ENCODE results near the gene MIEF1.
A peak's percentile ranks its signal among the peaks of the same experiment; 100 is the strongest.

DNA sequence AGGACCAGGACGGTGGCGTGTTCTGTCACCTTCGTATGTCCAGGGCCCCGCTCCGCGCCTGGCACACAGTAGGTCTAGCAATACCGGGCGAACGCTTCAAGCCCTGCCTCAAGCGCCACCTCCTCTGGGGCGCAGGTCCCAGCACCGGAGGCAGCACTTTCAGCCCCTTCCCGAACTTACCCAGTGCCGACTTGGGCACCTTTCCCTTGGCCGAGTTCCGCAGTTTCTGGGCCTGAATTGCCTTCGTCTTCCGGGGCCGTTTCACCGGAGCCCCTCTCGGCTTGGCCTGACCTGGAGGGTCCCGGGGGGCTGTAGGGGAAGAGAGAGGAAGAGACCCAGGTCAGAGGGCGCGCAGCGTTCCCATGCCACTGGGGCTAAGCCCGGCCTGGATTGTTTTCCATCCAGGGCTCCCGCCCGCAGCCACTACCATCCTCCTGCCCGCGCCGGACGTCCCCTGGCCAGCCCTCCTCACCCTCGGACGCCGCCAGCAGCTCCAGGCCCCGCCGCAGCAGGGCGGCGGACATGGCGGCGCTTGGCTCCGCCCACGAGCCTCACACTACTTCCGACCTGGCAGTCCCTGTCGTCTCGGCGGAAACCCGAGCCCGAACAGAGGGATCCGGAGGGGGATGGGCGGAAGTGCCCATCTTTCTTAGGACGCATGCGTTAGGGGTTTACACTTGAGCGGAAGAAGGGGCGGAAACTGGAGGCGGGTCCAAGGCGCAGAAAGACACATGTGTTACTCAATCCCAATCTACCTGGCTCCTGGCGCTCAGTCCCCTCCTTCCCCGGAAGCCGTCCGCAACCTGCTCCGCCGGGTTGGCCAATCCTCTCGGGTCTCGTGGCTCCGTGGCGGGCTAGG, 30.4 kb downstream of the MIEF1 start, which contains the start of gene RPS19BP1:
- TF ChIP-seq, protein P1, sequence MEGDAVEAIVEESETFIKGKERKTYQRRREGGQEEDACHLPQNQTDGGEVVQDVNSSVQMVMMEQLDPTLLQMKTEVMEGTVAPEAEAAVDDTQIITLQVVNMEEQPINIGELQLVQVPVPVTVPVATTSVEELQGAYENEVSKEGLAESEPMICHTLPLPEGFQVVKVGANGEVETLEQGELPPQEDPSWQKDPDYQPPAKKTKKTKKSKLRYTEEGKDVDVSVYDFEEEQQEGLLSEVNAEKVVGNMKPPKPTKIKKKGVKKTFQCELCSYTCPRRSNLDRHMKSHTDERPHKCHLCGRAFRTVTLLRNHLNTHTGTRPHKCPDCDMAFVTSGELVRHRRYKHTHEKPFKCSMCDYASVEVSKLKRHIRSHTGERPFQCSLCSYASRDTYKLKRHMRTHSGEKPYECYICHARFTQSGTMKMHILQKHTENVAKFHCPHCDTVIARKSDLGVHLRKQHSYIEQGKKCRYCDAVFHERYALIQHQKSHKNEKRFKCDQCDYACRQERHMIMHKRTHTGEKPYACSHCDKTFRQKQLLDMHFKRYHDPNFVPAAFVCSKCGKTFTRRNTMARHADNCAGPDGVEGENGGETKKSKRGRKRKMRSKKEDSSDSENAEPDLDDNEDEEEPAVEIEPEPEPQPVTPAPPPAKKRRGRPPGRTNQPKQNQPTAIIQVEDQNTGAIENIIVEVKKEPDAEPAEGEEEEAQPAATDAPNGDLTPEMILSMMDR (IDR thresholded peaks at IDR 0.05), result no peak
- peak; percentile 70 for TF ChIP-seq POLR2A (IDR thresholded peaks at IDR 0.05)
